NCI-H1105 treated with DMSO at 0.1 percent for 48 hours (cell line): ENCODE measurements around the gene CTXND1.

Experiments used
- DNase-seq: peaks from one replicate; lab custom pipeline; 2025; lab: John Stamatoyannopoulos, UW

The CTXND1 gene

DNA sequence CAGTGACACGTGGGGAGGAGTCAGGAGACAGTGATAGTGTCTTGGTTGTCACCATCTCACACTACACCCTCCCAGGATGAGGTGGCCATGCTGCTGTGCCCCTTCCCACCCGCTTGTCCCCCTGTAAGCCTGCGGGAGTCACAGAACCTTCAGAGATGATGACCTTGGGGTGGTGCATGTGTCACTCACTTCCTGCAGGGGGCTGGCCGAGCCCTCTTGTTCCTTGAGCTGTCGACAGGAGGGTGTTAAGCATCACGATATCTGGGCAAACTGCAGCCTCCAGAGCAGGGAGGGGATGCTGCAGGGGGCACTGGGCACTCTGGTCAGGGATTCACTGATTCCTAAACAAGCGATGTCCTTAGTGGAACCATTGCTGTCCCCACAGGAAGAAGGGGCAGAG, 71.5 kb downstream of the CTXND1 start:
- DNase-seq: no peak

DNA sequence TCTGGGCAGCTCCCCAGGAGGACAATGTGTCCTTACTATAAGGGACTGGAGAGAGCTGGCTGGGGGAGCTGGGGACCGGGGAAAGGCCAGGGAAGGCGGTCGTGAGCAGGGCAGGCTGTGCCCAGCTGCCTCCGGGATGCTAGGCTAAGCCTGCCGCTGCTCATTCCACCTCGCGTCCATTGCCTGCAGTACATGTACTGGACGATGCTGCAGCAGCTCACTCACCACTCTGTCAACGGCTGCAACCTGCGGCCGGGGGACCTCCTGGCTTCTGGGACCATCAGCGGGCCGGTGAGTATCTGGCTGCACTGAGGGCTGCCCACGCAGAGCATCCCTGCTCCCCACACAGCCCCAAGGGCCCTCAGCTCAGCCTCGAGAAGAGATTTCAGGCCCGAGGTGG, 72.1 kb downstream of the CTXND1 start:
- no peak for DNase-seq

DNA sequence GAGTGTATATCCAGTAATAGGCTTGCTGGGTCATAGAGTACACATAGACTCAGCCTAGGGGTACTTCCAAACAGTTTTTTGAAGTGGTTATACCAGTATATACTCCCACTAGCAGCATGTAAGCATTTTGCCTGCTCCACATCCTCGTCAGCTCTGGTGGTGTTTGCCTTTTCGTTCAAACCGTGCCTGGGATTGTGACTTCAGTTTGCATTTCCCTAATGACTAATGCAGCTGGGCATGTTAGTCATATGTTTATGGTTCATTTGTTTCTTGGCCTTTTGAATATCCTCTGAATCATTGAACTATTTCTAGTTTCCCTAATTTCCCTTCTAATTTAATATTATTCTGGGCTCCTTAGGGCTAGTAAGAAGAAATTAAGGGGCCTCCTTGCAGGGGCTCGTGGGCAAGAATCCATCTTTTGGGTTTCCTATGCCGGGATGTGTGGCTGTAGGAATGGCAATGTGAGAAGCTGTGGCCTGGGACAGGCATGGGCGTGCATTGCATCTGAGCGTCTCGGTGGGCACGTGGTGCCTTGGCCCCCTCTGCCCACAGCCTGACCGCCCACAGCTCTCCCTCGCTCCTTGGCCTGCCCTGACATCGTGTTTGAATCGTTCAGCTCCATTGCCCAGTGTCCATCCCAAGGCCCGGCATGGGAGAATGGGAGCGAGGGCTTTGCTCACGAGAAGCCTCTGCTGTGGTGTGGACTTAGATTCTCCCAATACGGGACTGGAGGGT, 72.8 kb downstream of the CTXND1 start:
- no peak for DNase-seq

DNA sequence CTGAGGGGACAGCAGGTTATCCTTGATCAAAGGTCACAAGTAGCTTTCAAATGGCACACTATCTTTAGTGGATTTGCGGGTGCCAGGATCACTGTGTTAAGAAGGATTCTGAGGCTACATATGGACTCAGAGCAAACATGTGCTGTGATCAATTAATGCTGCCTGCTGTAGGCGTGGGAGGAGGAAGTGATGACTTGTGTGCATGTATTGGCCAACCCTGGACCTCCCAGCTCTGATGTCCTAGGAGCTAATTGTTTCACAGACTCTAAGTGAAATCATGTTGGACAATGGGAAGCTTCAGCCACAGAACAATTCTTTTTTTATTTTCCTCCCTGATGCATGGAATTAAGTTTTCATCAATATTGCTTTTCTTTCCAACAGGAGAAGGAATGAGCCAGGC, 74.9 kb downstream of the CTXND1 start:
- DNase-seq: no peak

DNA sequence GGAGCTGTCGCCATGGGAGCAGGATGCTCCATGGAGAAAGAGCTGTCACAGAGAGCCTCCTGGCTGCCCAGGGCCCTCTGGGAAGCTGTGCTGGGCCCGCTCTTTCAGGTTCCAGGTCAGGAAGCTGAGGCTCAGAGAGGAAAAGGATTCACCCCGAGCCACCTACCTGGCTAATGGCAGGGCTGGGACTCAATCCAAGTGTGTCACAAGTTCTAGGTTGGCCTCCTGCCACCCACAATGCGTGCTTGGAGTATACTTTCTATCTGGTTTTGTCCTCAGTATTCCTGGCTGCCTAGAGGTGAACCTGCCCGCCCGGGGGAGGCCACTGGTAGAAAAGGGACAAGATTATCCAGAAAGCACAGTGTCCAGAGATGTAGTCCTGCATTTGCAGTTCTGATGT, 75.6 kb downstream of the CTXND1 start:
- DNase-seq: no peak

DNA sequence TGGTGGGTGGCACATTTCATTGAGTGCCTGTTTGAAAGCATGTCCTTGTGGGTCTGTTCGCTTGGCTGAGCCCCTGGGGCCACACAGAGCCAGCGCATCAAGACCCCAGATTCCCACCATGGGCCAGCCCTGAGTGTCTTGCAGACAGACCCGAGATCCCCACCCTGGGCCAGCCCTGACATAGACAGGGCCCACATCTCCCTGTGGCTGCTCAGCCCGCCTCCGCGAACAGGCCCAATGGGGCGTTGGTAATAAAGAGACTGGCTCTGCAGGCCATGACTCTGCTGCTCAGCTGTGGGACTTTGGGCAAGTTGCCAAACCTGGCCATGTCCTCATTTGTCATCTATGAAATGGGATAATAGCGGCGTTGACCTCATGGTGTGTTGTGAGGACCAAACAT, 76.6 kb downstream of the CTXND1 start:
- no peak for DNase-seq

DNA sequence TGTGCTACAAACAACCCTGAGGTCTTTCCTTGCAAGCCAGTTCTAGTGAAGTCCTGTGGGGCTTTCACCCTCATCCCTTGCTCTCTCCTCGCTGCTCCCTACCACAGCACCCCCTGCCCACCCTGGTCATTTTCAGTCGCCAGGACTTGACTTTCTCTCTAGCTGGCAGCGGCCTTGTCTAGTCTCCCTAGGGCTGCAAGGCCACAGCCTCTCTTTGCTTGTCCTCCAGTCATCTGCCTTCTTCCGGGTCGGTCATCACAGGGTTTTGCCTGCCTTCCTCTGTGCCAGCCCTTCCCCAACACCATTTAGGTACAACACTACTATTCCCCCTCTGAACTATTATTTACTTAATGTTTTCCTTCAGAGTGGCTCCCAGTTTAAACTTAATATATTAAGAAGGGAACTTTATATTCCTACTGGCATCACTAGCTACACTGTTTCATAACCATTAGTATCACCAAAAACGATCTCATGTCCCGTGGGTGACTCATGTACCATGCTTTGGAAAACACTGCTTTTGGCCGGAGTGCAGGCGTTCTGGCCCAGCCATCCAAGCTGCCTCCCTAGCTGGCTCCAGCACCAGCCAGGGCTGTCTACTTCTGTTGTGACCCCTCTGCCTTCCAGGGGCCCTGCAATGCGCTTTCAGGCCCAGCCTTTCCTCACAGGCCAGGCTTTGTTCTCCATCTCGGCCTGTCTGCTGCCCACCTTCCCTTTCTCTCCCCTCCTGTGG, 77.8 kb downstream of the CTXND1 start:
- no peak for DNase-seq

DNA sequence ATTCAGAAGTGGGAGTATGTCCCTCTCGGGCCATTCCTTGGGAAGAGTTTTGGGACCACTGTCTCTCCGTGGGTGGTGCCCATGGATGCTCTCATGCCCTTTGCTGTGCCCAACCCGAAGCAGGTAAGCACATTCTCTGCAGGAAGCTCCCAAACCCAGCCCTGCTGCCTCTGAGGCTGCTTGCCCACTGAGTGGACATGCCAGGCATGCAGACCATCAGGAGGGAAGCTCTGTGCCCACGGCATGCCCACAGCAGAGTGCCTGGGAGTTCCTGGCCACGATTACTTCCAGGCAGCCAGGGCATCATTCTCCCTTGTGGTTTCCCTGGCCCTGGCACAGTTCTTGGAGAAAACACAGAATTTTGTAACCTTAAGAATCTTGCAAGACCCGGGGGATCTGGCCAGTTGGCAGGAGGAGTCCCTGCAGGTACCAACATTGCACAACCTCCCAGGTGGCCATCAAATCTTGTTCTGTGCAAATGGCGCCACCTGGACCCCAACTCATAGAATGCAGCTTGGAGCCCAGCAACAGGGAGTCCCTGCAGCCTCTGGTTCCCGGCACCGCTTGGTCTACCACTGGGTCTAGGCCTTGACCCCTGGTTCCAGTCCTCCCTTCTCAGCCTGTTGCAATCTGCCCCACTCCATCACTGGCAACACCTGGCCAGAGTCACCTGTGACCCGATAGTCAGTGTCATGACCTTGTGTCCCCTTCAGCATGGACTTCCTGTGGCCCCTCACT, 78.8 kb downstream of the CTXND1 start:
- peak; percentile 45 for DNase-seq

DNA sequence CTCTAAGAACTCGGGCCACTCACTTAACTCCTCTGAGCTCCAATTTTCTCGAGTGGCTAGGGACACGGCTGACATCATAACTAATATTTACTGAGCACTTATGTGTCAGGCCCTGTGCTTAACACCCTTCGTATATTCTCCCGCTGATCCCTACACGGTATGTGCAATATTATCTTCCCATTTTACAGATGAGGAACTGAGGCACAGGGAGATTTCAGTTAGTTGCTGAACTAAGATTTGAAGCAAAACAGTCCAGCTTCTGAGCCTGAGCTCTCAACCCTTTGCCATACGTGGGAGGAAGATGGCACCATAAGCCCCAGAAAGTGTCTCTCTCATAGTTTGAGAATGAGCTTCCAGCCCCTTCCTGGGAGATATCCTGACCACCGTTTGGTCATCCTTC, 79.6 kb downstream of the CTXND1 start:
- no peak for DNase-seq

DNA sequence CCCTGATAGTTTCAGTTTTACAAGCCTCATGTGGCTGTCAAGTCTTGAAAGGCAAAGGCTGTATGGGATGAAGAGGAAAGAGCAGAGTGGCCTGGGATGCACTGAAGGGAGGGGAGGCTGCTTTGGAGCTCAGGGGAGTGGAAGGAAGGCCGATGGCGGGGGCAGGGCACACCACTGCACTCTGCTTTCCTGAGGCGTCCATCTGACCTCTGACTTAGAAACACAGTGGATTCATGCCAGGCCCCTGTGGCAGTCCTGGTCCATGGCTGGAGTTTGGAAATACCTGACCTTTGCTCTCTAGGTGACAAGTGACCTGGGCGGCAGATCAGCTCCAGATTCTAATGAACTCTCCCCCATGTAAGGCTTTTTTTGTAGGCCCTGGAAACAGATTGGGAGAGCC, 80.2 kb downstream of the CTXND1 start:
- no peak for DNase-seq

DNA sequence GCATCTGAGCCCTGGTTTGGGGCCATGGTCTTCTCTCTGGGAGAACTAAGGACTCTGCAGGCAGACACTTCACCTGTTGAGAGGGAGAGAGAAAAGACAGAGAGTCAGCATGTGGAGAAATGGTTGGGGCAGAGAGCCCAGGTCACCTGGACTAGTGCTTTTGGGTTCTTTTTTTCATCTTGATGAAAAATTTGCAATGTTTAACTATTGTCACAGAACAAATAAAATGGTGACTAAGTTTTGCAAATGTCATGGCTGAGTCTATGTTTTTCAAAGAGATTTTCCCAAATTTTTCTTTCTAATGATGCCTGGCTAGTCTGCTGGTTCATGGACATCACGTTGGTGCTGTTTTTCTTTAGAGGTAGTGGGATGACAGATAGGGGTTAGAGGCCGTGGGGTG, 81.4 kb downstream of the CTXND1 start:
- DNase-seq: no peak

DNA sequence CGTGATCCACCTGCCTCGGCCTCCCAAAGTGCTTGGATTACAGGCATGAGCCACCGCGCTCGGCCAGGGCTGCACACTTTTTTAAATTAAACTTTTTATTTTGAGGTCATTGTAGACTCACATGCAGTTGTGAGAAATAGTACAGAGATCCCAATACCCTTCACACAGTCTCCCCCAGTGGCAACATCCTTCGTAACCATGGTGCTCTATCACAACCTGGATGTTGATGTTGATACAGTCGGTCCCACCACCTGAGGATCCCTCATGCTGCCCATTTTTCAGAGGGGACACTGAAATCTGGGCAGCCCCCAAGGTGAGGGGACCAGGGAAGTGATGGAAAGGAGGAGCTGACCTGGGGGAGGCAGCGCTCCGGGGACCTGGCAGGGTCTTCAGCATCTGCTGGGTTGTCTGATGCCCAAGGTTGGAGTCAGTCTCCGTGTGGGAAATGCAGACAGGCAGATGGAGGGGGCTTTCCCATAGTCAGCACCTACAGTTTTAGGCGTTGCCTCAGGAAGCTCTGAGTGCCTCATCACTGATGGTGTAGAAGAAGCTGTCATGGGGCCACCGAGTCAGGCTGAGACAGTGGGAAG, 82.2 kb downstream of the CTXND1 start:
- no peak for DNase-seq

DNA sequence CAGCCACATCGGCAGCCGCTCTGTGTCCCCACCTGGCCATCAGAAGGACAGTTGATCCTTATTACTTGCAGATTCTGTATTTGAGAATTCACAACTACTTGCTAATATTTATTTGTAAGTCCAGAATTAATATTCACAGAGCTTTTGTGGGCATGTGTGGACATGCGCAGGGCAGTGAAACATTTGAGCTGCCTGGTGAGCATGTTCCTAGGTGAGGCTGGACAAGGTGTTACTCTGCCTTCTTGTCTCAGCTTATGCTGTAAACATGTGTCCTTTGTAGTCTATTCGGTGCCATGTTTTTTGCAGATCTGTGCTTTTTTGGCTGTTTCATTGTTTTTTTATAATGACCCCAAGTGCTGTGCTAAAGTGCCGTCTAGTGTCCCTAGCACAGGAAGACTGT, 83.6 kb downstream of the CTXND1 start:
- DNase-seq: no peak

DNA sequence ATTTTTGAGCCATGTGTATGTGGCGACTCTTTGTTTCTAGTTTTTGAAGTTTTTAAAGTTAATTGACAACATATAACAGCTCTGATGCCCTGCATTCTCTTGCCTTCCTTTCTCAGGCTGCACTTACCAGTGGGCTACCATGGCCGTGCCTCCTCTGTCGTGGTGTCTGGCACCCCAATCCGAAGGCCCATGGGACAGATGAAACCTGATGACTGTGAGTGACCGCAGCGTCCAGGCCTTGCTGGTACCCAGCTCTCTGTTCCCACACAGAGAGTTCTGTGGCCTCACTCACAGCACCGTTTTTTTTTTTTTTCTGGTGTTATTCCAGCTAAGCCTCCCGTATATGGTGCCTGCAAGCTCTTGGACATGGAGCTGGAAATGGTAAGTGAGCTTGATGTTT, 84.1 kb downstream of the CTXND1 start:
- no peak for DNase-seq

DNA sequence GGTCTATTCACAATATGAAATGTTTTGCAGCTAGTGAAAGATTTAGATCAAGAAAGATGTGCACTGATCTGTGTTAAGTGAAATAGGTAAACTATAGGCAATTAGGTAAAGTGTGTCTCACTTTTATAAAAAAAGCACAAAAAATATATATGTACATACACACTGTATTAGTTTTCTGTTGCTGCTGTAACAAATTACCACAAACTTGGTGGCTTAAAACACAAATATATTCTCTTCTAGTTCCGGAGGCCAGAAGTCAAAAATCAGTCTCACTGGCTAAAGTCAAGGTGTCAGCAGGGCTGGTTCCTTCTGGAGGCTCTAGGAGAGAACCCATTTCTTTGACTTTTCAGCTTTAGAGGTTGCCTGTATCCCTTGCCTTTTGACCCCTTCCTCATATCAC, 88.1 kb downstream of the CTXND1 start:
- no peak for DNase-seq

DNA sequence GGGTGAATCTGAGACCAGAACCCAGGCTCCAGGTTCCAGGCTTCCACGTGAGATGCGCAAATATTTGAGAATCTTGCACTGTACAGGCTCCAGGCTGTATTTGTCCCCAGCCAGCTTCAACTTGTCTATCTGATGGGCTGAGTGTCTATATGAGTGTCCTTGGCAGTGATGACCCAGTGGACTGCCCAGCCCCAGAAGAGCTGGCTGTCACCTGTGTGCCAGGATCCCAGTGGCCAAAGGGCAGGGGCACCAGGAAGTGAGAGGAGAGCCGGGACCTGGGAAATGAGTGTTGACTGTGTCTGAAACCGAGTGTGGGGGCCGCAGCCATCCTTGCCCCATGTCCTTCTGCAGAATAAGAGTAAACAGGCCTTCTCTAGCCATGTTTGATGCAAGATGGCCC, 88.8 kb downstream of the CTXND1 start:
- no peak for DNase-seq

DNA sequence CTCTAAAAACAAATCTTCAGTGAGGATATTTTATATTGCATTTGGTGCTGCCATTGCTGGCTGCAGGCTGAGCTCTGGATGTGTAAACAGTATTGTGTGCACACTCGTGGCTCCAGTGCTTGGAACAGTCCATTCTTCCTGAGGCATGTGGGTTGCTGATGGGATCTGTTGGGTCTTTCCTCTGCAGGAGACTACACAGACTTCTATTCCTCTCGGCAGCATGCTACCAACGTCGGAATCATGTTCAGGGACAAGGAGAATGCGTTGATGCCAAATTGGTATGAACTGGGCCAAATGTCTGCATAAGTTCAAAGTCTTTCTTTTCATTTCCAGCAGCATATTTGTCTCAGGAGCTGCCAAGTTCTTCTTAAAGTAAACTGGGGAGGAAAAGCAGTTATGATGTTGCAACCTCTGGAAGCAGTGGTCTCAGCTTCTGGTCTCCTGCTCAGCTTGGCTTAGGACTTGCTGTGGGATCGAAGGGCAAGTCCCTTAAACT, 89.9 kb downstream of the CTXND1 start:
- DNase-seq: no peak

DNA sequence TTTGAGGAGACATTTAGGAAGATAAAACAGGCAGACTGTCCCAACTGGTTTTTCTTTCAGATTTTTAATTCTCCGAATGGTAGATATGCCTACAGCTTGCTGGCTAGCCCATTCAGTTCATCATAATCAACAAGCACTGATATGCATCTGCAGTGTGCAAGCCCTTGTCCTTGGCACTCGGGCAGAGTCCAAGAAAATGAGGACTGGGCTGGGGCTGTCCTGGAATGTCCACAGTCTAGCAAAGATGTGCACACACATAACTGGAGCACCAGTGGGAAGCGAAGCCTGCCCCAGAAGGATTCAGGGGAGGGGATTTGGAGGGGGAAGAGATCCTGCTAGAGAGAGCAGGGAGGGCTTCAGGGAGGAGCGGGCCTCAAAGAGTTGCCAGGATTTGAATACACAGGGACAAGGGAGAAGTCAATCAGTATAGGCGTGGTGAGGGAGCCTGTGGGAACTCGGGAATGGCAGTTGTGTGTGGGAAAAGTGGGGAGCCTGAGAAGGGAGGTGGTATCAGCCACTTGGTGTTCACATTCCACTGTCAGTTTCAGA, 90.5 kb downstream of the CTXND1 start:
- DNase-seq: no peak

DNA sequence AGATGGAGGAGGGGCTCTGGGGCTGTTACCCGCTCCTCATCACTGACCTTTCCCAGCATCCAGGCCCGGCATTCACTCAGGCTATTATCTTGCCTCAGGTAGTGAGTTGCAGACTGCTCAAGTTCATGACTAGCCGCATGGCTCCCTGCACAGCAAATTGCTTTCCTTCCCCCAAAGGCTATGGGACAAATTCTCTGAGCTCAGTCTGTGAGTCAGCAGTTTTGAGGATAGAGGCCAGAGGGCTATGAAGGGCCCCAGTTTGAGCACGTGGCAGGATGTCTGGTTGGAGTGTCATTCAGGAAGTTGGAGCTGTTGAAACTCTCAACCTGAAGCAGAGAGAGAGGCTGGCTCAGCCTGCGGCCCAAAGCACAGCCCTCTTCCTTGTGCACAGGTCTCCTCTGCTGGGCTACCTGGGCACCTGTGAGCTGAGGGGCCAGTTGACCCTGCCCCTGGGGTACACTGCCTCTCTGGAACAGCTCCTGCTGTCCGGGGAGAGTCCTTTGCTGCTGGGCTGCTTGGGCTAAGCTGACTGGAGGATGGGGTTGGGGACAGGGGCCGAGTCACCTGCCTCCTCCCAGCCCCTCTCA, 91.3 kb downstream of the CTXND1 start:
- no peak for DNase-seq

DNA sequence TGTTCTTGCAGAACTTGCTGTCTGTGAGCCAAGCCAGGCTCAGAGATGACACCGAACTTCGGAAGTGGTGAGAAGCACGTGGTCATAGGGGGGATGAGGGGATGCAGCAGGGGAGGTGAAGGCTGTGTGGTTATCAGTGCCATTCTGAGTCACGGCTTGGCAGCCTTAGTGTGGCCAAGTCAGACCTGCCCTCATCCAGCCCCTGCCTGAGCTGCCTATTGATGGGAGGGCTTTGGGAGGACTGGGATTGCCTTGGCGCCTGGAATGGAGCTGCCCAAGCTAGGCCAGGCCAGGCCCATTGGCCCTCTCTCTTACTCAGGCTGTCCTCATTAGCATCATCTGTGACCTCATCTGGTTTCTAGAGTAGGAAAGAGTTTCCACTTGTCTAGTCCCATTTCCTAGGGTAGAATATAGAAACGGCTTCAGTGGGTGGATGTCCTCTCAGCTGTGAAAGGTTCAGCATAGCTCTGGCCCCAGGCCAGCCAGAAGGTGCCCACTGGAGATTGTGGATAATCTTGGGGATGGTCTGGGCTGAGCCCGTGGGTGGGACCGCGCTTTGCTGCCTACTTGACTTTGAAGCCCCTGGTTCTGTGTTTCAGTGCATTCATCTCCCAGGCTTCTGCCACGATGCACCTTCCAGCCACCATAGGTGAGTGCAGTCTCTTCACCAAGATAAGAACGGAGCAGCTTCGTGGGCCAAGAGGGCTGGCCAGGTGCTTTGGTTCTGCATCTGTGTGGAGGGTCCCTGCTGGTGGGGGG, 92.0 kb downstream of the CTXND1 start:
- no peak for DNase-seq

DNA sequence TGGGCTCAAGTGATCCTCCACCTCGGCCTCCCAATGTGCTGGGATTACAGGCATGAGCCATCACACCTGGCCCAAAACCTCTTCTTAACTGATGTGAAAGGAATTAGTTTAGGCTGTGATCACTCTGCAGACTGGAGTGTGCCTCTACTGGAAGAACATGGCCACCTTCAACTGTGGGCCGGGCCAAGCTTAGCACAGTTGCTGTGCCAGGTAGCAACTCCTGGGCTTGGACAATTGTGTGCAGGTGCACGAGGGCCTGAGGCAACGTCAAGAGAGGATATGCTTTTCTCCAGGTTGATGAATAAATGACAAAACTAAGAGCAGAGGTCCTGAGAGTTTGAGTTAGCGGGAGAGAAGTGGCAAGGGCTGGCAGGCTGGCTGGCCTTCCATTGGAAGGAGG, 92.7 kb downstream of the CTXND1 start:
- DNase-seq: no peak
